ENCODE data around the gene INSYN1. TPM values are rescaled to one million over a fixed set of nuclear protein-coding genes. Genes with fewer than 3 reads are reported as not detected.

Gene INSYN1
- total RNA-seq, 3 donors from 2014 or later (not counting 1 experiment from before 2014, with no cell fraction given), result not detected

DNA sequence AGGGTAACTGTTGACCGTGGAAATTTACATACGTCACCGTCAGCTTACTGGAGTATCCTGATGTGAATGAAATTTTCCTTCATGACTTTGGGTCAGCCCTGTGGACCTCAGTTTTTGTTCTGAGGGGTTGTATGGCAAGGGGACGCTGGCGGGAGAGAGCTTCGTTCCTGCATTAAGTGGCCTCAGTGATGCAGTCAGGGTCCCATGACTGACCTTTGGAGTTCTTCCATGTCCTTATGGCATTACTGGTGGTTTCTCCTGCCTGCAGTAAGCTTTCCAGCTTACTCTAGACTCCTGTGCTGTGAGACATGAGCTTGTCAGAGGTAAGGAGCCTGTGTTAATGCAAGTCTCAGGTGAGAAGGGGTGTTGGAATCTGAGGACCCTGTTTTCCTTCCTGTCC lies 67.2 kb downstream of the INSYN1 start:
- peaks cover 0 to 5% of the 10 kb centered on the region in 2 donors for H3K4me1 Mint-ChIP-seq
- Histone ChIP-seq H3K36me3 (ENCODE audit: control insufficient read depth, insufficient read depth, low read length) (no peaks in the 10 kb centered on the region), H3K27me3 (ENCODE audit: control insufficient read depth, insufficient read depth, low read length) (peaks cover 22% of the 10 kb centered on the region), H3K27ac (ENCODE audit: low read length) (no peak overlapping the region), H3K4me3 (ENCODE audit: low read length) (no peak overlapping the region), H3K4me1 (ENCODE audit: control insufficient read depth, insufficient read depth, low read length) (peaks cover 12% of the 10 kb centered on the region), H3K9me3 (ENCODE audit: control insufficient read depth, insufficient read depth, low read length) (no peaks in the 10 kb centered on the region)
- no peak for DNase-seq
- 86% methylated on average over 6 of the region's 6 CpGs for WGBS (ENCODE audit: insufficient coverage)
- H3K27ac Mint-ChIP-seq, result no peak overlapping the region
- H3K36me3 Mint-ChIP-seq, result no peaks in the 10 kb centered on the region
- TF ChIP-seq, protein P1, sequence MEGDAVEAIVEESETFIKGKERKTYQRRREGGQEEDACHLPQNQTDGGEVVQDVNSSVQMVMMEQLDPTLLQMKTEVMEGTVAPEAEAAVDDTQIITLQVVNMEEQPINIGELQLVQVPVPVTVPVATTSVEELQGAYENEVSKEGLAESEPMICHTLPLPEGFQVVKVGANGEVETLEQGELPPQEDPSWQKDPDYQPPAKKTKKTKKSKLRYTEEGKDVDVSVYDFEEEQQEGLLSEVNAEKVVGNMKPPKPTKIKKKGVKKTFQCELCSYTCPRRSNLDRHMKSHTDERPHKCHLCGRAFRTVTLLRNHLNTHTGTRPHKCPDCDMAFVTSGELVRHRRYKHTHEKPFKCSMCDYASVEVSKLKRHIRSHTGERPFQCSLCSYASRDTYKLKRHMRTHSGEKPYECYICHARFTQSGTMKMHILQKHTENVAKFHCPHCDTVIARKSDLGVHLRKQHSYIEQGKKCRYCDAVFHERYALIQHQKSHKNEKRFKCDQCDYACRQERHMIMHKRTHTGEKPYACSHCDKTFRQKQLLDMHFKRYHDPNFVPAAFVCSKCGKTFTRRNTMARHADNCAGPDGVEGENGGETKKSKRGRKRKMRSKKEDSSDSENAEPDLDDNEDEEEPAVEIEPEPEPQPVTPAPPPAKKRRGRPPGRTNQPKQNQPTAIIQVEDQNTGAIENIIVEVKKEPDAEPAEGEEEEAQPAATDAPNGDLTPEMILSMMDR (IDR thresholded peaks at IDR 0.05), result no peak
- no peak for ATAC-seq
- H3K4me3 Mint-ChIP-seq, result peak overlapping the region; percentile 63
- no peaks in the 10 kb centered on the region for H3K9me3 Mint-ChIP-seq
- intact Hi-C loops (cut with micrococcal nuclease), result no loop called here
- H3K27me3 Mint-ChIP-seq (ENCODE audit: low read depth in 2 of 2), result peaks cover 33 to 34% of the 10 kb centered on the region in 2 donors

Other genes starting within 250 kb of the INSYN1 start
- 10 to 100 TPM; 37.9 to 46.9 (median 46.4) TPM for gene NPTN, start 120.0 kb downstream of the INSYN1 start, total RNA-seq
- gene CD276, start 69.0 kb downstream of the INSYN1 start, total RNA-seq, result not detected
- gene TBC1D21, start 120.2 kb upstream of the INSYN1 start, total RNA-seq, result not detected
- 1 to 10 TPM; 1.1 to 1.4 (median 1.3) TPM for gene LOXL1, start 173.1 kb upstream of the INSYN1 start, total RNA-seq
- 1 to 10 TPM; 5.6 to 8.2 (median 7.0) TPM for gene STOML1, start 238.9 kb upstream of the INSYN1 start, total RNA-seq
- gene PML, start 241.4 kb upstream of the INSYN1 start, total RNA-seq, result 10 to 100 TPM; 65.8 to 68.7 (median 67.6) TPM

Data from natural killer cell (primary cell).